PC-9 (cell line): ENCODE data around the gene UFM1. TPM values are rescaled to one million over a fixed set of nuclear protein-coding genes. Genes with fewer than 3 reads are reported as not detected.

Experiments
- BruUV-seq: library from RNA; stranded (reverse); fragments of 400-500 nt; replicated peaks from 2 replicates; lab custom pipeline; 2021; lab: Mats Ljungman, UMichigan
- CTCF ChIA-PET: fragments of 300-600 bp; sonication (Branson Sonifier 250); formaldehyde crosslinking; loops from one replicate; lab custom pipeline; 2022; ENCODE audit warnings: antibody characterized with exemption; lab: Charles Lee
- POLR2A ChIA-PET: fragments of 300-600 bp; sonication (Branson Sonifier 250); formaldehyde crosslinking; loops from one replicate; lab custom pipeline; 2022; ENCODE audit warnings: antibody characterized with exemption; ENCODE audit not compliant: unreplicated experiment; lab: Charles Lee
- DNase-seq, 2 experiments: peaks; one replicate each; pipeline versions ENCODE4 v3.0.0 to v3.0.0-alpha.2; 2015 to 2022; ENCODE audit warnings: mixed read lengths in 1 of 2
- H2AFZ ChIP-seq: fragments of 200-600 bp; sonication (generic); 2 replicates; pipeline ENCODE4 v1.8.1; 2017; ENCODE audit warnings: antibody characterized with exemption
- H3F3A ChIP-seq: fragments of 200-600 bp; sonication (generic); 2 replicates; pipeline ENCODE4 v1.8.1; 2017; ENCODE audit warnings: antibody characterized with exemption, mild to moderate bottlenecking, low read depth; ENCODE audit not compliant: insufficient read depth
- H3K27ac ChIP-seq: fragments of 200-600 bp; sonication (generic); 2 replicates; pipeline ENCODE4 v1.6.1; 2016; ENCODE audit warnings: mixed run types
- H3K27me3 ChIP-seq: fragments of 200-600 bp; sonication (generic); 2 replicates; pipeline ENCODE4 v1.6.1; 2016; ENCODE audit warnings: low read depth, mixed run types; ENCODE audit not compliant: insufficient read depth
- H3K36me3 ChIP-seq: fragments of 200-600 bp; sonication (generic); 2 replicates; pipeline ENCODE4 v1.6.1; 2016; ENCODE audit warnings: low read depth, mixed run types
- H3K4me1 ChIP-seq: fragments of 200-600 bp; sonication (generic); replicated peaks from 2 replicates; pipeline ENCODE4 v1.6.1; 2016; ENCODE audit warnings: mixed run types; ENCODE audit not compliant: insufficient read depth
- H3K4me2 ChIP-seq: fragments of 200-600 bp; sonication (generic); 2 replicates; pipeline ENCODE4 v1.6.1; 2017; ENCODE audit warnings: mixed run types
- H3K4me3 ChIP-seq: fragments of 200-600 bp; sonication (generic); 2 replicates; pipeline ENCODE4 v1.6.1; 2016; ENCODE audit warnings: mixed run types
- H3K79me2 ChIP-seq: fragments of 200-600 bp; sonication (generic); 2 replicates; pipeline ENCODE4 v1.6.1; 2017; ENCODE audit warnings: low read depth, mixed run types
- H3K9me2 ChIP-seq: fragments of 200-600 bp; sonication (generic); 2 replicates; pipeline ENCODE4 v1.8.1; 2017; ENCODE audit warnings: mild to moderate bottlenecking; ENCODE audit not compliant: insufficient read depth
- H3K9me3 ChIP-seq: fragments of 200-600 bp; sonication (generic); 2 replicates; pipeline ENCODE4 v1.8.1; 2016; ENCODE audit warnings: low read depth; ENCODE audit not compliant: insufficient read depth
- H4K20me1 ChIP-seq: fragments of 200-600 bp; sonication (generic); 2 replicates; pipeline ENCODE4 v1.8.1; 2017; ENCODE audit not compliant: insufficient read depth
- EZH2 ChIP-seq: fragments of 200-600 bp; sonication (generic); IDR thresholded peaks from 2 replicates; pipeline ENCODE4 v1.8.0; 2017; ENCODE audit warnings: antibody characterized with exemption, low read depth
- intact Hi-C: fragments of 100-400 bp; cut with micrococcal nuclease; formaldehyde crosslinking; loops from one replicate; pipeline ENCODE4 v1.10.0; 2022; ENCODE audit not compliant: unreplicated experiment
- total RNA-seq: library from RNA; stranded (reverse); gene quantifications from 2 replicates; pipeline ENCODE4 v1.2.3, GENCODE V29; 2021
- TF ChIP-seq, protein P1 (sequence below): fragments of 200-600 bp; sonication (generic); conservative IDR thresholded peaks from 2 replicates; pipeline ENCODE4 v1.6.1; 2017; ENCODE audit warnings: mixed run types, antibody characterized with exemption, mild to moderate bottlenecking, moderate library complexity

UFM1 gene
- total RNA-seq, 1 experiment from 2014 or later: 32.3 TPM

DNA sequence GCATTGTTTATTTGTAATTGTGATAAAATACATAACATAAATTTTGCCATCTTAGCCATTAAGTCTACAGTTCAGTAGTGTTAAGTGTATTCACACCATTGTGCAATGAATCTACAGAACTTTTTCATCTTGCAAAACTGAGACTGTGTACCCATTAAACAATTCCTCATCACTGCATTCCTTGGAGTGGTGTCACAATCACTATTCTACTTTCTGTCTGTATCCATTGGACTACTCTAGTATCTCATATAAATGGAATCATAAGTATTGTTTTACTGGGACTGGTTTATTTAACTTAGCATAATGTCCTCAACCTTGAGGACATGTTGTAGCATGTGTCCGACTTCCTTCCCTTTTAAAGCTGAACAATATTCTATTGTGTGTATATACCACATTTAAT is 36.8 kb downstream of the UFM1 start:
- no peak overlapping the region for H3K4me2 ChIP-seq
- BruUV-seq: no TSS peak

GRCh38 chr13:38391341-38391740 is 41.7 kb downstream of the UFM1 start:
- H3K27me3 ChIP-seq: no peaks in the 10 kb centered on the region
- no peak overlapping the region for H2AFZ ChIP-seq
- ChIA-PET CTCF (interaction anchor here (0.6 kb wide), 1 partner anchor 845 kb away, joined by 6 read pairs; no protein-coding TSS in a partner anchor), POLR2A (no interaction called here)
- intact Hi-C loops: no loop called here
- H3K4me1 ChIP-seq: no peaks in the 10 kb centered on the region
- no peak for DNase-seq
- H3K9me2 ChIP-seq: no peaks in the 10 kb centered on the region
- H3K27ac ChIP-seq: no peak overlapping the region
- no peaks in the 10 kb centered on the region for H4K20me1 ChIP-seq
- no TSS peak for BruUV-seq
- H3K79me2 ChIP-seq: no peaks in the 10 kb centered on the region
- H3K36me3 ChIP-seq: no peaks in the 10 kb centered on the region
- TF ChIP-seq, protein P1, sequence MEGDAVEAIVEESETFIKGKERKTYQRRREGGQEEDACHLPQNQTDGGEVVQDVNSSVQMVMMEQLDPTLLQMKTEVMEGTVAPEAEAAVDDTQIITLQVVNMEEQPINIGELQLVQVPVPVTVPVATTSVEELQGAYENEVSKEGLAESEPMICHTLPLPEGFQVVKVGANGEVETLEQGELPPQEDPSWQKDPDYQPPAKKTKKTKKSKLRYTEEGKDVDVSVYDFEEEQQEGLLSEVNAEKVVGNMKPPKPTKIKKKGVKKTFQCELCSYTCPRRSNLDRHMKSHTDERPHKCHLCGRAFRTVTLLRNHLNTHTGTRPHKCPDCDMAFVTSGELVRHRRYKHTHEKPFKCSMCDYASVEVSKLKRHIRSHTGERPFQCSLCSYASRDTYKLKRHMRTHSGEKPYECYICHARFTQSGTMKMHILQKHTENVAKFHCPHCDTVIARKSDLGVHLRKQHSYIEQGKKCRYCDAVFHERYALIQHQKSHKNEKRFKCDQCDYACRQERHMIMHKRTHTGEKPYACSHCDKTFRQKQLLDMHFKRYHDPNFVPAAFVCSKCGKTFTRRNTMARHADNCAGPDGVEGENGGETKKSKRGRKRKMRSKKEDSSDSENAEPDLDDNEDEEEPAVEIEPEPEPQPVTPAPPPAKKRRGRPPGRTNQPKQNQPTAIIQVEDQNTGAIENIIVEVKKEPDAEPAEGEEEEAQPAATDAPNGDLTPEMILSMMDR: no peak
- no peak for TF ChIP-seq EZH2
- no peak overlapping the region for H3K4me3 ChIP-seq
- no peaks in the 10 kb centered on the region for H3F3A ChIP-seq
- no peaks in the 10 kb centered on the region for H3K9me3 ChIP-seq
- no peak overlapping the region for H3K4me2 ChIP-seq

More for the DNA sequence above, 36.8 kb downstream of the UFM1 start:
- Histone ChIP-seq H3F3A (no peaks in the 10 kb centered on the region), H3K27ac (no peak overlapping the region), H3K4me1 (no peaks in the 10 kb centered on the region), H3K36me3 (no peaks in the 10 kb centered on the region), H3K79me2 (no peaks in the 10 kb centered on the region), H3K27me3 (no peaks in the 10 kb centered on the region), H3K9me3 (no peaks in the 10 kb centered on the region), H2AFZ (no peak overlapping the region), H4K20me1 (no peaks in the 10 kb centered on the region), H3K4me3 (no peak overlapping the region), H3K9me2 (0 out of 2 replicates have a peak, but pooled peaks cover under 1% of the 10 kb centered on the region)
- no peak for DNase-seq
- ChIA-PET POLR2A (no interaction called here), CTCF (no interaction called here)
- intact Hi-C loops: no loop called here
- TF ChIP-seq, protein P1: no peak

- H3K4me3 ChIP-seq: no peak overlapping the region
- no peaks in the 10 kb centered on the region; the same call in 1 of the 2 replicates for H3K9me2 ChIP-seq
- H3K36me3 ChIP-seq: no peaks in the 10 kb centered on the region
- TF ChIP-seq, protein P1: no peak
- no peak for TF ChIP-seq EZH2
- CTCF ChIA-PET: no interaction called here
- no peaks in the 10 kb centered on the region for H3F3A ChIP-seq
- POLR2A ChIA-PET: no interaction called here
- intact Hi-C loops: no loop called here
- no peaks in the 10 kb centered on the region for H3K9me3 ChIP-seq
- H3K27ac ChIP-seq: no peak overlapping the region
- H3K4me2 ChIP-seq: no peak overlapping the region
- no peaks in the 10 kb centered on the region for H3K4me1 ChIP-seq
- H3K79me2 ChIP-seq: no peaks in the 10 kb centered on the region
- H3K27me3 ChIP-seq: no peaks in the 10 kb centered on the region
- BruUV-seq: no TSS peak
- no peaks in the 10 kb centered on the region for H4K20me1 ChIP-seq
- peak in 1 of 2 experiments; percentile 43 for DNase-seq
- no peak overlapping the region for H2AFZ ChIP-seq
Measured at GRCh38 chr13:38394777-38395496, 45.3 kb downstream of the UFM1 start.
